HG03342 (cell line): ENCODE data around the gene IBA57.
"Not testable (repeated sequence)": the region's sequence is repeated elsewhere in the genome, so short reads cannot be mapped to it uniquely, and the experiment has no call there.

Experiments used
- ATAC-seq: cut with Tn5 transposase; IDR thresholded peaks from one replicate; pipeline ENCODE4 v1.9.1; 2021; ENCODE audit warnings: mild to moderate bottlenecking, moderate library complexity; ENCODE audit not compliant: unreplicated experiment

Gene IBA57

DNA sequence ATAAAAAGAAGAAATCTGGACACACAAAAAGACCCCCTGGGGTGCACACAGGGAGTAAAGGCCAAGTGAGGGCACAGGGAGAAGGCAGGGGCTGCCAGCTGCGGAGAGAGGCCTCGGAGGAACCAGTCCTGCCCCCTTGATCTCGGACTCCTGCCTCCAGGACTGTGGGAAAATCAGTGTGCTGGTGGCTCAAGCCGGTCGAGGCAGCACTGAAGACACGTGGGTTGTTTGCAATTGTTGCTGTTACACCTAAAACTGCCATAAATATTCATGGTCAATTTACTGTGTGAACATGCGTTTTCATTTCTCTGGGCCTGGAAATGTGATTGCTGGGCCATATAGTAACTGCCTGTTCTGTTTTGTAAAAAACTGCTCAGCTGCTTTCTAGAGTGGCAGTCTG, 18.5 kb downstream of the IBA57 start:
- no peak for ATAC-seq

DNA sequence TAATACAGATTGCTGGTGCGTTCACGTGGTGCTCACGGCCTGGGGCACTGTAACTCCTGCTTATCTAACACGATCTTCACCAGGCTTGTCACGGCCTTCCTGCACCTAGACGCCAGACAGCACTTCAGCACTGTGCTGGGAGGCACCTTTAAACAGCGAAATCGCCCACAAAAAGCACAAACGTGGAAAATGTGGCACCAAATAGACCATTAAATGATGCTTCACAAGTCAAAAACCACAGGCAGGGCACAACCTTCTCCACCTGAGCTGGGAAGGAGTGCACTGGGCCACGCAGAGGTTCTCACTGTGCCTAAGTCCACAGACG, 20.0 kb downstream of the IBA57 start:
- ATAC-seq = no peak

DNA sequence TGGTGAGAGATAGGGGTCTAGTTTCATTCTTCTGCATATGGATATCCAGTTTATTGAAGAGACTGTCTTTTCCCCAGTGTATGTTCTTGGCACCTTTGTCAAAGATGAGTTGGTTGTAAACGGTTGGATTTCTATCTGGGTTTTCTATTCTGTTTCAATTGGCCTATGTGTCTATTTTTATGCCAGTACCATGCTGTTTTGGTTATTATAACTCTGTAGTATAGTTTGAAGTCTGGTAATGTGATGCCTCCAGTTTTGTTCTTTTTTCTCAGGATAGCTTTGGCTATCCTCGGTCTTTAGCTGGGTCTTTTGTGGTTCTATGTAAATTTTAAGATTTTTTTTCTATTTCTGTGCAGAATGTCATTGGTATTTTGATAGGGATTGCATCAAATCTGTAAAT, 22.6 kb downstream of the IBA57 start:
- ATAC-seq = not testable (repeated sequence)

DNA sequence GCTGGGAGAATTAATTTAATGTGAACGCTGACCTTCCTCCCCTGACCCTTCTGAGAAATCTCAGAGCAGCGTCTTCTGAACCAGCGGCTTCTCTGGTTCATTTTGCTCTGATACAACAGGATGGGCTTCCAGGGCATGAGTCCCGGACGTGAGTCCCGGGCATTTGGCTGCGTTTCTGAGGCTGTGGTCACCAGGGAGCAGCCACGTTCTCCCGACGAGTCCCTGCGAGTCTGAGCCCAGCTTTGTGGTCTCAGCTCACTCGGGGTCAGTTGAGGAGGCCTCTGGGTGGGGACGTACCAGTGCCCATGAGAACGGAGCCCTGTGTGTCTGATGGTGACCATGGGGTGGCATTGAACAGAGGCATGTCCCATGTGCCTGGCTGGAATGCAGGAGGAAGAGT, 24.6 kb downstream of the IBA57 start:
- ATAC-seq = no peak

DNA sequence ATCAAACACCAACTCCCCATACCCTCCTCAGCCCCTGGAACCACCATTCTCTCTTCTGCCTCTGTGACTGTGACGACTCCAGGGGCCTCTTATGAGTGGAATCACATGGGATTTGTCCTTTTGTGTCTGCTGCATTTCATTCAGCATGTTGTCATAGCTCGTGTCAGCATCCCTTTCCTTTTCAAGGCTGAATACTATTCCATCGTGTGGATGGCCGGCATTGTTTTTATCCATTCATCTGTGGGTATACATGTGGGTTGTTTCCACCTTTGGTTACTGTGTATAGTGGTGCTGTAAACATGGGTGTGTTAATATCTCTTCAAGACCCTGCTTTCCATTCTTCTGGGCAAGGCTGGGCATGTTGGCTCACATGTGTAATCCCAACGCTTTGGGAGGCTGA, 25.2 kb downstream of the IBA57 start:
- no peak for ATAC-seq

DNA sequence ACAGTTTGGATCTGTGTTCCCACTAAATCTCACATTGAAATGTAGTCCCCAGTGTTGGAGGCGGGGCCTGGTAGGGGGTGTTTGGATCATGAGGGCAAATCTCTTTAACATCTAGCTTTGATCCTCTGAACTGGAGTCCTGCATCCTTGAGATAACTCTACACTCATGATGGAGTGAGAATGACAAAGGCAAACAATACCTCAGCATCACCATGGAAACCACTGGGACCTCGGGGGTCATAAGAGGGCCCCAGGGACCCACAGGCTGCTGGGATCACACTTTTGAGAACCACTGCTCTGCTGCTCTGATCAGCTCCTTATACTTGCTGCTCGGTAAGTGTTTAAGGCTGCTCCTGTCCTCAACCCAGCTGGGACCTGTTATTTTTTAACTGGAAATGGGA, 28.8 kb downstream of the IBA57 start:
- no peak for ATAC-seq

DNA sequence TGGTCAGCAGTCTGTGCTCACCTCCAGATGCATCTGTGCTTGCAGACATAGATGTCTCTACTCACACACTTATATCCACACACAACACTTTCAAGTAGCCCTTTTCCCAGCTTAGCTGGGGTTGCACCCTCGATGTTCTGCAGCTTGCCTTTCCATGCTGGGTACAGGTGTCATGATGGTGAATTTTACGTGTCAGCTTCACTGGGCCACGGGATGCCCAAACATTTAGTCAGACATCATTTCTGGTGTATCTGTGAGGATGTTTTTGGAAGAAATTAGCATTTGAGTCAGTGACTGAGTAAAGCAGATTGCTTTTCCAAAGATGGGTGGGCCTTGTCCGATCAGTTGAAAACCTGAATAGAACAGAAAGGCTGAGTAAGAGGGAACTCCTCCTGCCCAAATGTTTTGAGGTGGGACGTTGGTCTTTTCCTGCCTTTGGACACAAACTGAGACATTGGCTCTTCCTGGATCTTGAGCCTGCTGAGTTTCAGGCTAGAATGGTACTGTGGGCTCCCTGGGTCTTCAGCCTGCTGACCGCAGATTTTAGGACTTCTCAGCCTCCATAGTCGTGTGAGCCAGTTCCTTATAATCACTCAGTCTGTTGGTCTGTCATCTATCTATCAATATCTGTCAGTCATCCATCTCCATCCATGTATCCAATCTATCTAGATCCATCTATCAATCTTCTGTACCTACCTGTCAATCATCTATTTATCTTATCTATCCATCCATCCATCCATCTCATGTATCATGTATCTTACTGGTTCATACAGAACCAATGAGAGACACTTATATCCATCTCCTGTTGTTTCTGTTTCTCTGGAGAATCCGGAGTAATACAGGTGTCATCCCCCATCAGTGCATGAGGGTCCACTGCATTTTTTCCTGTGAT, 29.6 kb downstream of the IBA57 start:
- no peak for ATAC-seq

DNA sequence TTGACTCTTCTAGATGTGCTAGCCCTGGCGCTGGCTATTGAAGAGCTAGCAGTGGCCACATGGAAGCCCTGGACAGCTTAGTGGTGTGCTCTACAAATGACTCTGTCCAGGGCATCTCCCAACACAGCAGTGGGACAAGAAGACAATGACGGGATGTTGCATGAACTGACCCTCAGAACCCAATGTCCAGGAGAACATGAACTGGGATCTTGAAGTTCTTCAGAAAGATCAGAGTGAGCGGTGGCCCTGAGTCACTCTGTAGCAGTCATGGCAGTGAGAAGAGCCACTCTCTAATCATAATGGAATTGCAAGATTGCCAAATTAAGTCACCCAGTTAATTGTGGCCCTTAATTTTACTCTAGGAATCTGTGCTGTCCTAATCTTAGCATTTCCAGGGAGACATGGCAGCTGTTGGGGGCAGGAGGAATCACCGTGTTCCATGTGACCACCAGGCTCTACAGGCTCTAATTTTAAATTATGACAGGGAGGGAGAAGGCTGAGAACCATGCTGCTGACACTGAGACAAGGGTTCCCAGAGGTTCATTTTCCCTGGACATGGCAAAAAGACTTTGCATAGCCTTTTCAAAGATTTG, 32.0 kb downstream of the IBA57 start:
- no peak for ATAC-seq

DNA sequence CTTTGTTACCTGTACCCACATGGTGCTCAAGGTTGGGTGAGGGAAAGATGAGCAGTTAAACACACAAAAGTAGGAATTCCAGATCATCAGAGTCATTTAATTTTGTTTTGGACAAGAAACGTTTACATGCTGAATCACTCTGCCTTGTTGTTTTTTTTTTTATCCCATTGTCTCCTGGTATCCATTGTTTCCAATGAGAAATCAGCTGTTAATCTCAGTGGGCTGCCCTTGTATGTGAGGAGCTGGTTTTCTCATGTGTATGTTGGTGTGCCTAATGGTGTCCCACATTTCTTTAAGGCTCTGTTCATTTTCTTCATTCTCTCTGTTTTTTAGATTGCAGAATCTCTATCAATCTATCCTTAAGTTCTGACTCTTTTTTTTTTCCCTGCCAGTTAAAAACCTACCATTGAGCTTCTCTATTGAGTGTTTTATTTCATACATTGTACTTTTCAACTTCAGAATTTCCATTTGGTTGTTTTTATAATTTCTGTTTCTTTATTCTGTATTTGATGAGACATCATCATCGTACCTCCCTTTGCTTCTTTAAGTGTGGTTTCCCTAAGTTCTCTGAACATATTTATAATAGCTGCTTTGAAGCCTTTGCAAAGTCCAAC, 33.5 kb downstream of the IBA57 start:
- no peak for ATAC-seq

DNA sequence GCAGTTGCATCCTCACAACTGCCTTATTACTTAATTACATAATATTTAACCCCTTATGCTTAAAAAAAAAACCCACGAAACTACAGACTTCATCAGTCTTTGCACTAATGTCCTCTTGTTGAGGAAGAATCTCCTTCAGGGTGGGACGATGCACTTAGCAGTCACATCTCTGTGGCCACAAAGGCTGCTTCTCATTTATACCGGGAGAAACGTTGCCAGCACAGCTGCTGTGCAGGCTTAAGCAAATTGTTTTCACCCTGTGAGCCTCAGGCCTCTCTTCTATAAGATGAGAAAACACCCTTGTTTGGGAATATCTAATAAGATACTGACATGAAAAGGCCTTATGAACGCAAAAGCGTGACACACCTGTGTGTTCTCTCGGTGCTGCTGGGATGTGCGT, 39.4 kb downstream of the IBA57 start:
- no peak for ATAC-seq

DNA sequence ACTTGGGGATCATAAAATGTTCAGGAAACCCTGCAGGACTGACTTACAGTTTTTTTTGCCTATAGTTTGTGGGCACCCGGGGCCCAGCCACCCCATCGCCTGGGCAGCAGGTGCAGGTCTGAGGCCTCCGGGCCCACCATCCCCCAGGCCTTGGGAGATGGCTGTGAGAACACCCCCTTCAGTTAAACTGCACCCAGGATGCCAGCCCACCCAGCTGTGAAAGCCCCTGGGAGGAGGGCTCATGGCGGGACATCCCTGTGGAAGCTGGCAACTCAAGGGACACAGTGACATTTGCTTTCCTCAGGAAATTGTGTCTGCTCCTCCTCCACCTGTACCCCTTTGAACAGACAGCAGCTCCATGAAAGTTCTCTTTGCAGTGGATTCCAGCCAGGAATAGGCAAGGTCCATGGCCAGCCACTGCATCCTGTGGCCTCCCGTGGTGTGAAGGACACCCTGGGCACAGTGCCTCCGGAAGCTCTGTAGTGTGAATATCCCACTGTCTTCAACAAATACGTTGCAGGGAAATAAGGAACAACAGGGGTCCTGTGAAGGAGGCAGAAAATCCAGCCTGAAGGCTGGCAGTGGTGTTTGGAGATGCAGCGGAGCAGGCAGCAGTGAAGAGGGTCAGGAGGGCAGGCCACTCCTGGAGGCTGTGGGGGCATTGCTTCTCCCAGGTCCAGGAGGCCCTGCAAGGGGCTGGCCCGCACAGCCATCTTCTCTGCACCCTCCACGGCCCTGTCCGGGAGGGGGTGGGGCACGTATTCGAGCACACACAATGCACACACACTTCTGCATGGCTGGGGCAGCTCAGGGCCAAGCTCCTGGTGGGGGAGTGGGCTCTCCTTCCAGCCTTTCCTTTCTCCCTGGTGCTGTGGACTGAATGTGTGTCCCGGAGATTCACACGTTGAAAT, 40.2 kb downstream of the IBA57 start:
- no peak for ATAC-seq

DNA sequence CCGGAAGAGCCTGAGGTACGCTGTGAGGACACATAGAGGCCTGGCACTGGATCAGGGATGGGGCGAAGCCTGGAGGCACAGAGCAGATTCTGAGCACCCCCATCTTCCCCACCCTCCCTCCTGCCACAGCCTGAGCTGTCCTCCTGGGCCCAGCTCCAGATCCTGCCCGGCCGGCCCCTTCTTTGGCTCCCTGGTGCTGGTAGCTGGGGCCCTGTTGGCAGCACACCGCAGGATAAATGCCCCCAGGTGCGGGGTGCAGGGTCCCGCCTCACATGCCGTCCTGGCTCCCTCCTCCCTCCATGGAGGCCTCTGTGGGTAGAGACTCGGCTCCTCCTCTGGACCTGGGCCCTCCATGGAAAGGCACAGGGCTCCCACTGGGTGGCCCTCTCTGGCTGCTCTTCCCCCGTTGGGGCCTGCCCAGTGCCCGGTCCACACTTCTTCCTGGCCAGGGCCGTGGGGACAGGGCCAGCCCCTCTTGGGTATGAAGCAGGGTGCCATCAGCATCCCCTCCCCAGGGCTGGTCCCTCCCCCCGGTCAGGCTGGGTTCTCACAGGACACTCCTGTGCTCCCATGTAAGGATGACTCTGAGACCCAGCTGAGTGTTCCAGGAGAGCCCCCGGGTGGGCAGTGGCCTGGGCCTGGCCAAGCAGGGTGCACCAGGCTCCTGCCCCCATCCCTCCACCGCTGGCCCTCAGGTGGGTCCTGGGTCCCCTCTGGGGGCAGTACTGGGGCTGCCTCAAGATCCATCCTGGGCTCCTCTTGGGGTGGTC, 41.2 kb downstream of the IBA57 start:
- no peak for ATAC-seq

DNA sequence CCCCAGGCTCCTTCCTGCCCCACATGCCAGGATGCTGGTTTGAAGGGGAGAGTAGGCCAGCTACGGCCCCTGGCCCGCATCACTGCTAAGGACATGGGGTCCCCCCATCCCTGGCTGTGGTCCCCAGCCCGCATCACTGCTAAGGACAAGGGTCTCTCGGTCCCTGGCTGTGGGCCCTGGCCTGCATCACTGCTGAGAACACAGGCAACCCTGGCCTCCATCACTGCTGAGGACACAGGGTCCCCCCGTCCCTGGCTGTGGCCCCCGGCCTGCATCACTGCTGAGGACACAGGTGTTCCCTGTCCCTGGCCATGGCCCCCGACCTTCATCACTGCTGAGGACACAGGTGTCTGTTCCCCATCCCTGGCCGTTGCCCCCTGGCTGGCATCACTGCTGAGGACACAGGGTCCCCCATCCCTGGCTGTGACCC, 41.8 kb downstream of the IBA57 start:
- ATAC-seq = no peak

DNA sequence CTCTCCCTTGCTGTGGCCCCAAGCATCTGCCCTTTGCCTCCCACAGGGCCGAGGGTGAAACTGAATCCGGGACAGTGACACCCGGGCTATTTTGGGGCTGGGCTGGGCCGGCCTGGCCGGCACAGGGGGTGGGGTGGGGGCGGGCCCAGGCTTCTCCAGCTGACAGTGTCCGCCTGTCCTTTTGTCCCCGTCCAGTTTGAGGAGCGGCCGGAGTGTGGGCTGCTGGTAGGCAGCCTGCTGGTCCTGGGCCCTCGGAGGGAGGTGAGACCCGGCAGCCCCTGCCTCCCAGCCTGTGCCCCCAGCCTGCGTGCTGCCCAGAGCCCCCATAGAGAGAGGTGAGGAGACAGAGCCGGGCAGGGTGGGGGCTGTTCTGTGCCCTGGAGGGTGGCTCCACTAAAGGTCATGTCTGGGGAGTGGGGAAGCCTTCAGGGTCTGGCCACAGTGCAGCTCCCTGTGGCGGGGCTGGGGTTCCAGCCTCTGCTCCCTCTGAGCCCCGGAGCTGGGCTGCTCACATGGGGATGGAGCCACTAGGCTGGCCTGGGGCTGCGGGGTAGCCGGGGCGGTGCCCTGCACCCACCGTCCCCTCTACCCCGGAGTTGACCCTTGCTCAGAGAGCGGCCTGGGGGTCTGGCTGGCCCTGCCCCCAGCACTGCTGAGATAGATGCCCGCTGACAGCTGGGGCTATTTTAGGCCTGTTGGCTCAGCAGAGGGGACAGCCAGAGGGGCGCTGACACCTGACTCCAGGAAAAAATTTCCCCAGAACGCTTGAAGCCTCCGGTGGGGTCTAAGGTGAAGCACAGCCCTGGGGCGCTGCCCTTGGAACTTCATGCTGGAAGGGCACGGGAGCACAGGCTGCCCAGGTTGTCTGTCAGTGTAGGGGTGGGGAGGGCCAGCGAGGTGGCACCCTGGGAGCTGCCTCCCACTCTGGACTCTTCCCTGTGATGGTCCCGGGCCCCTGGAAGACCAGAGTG, 42.5 kb downstream of the IBA57 start, which contains the start of gene OBSCN:
OBSCN (plus strand) TSS at position 194 of the 971 bp plus-strand sequence. CDS start 3,740 bp downstream, outside the sequence.
- no peak for ATAC-seq

DNA sequence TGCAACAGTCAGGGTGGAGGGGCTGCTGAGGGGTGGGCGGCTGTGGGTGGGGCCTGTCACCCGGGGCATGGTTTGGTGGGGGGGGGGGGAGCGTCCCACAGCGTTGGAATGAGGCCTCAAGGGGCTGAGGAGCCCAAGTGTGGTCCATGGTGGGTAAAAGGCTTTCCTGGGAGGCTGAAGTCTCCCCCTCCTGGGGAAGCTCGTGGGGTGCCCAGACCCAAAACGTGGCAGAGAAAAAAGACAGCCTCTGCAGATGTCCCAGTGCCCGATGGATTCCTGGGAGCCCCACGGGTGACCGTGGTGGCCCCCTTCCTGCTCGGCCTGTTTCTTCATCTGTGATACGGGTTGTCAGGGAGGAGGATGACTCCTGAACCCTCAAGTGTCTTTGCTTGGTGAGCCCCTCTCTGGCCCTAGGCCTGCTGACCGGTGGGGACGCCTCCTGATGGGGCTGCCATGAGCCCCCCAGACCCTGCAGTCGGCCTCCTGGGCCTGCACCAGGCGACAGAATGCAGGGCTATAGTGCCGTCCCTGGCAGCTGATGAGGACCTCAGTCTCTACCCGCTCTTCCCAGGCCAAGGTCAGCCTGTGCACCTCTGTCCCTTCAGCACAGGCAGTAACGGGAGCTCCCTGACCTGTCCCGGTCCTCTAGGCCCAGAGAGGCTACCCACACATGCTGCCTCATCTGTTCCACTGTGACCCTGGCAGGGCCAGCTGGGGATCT, 43.4 kb downstream of the IBA57 start:
- ATAC-seq = no peak

DNA sequence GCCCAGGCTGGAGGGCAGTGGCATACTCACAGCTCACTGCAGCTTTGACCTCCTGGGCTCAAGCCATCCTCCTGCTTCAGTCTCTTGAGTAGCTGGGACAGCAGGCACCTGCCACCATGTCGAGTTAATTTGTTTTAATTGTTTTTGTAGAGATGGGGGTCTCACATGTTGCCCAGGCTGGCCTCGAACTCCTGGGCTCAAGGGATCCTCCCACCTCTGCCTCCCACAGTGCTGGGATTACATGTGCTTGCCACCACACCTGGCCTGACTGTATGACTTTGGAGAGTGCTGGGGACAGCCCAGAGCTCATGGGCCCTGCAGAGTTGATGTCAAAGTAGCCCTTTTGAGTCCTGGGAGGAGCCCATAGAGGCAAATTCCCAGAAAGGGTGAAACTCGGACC, 44.1 kb downstream of the IBA57 start:
- no peak for ATAC-seq

DNA sequence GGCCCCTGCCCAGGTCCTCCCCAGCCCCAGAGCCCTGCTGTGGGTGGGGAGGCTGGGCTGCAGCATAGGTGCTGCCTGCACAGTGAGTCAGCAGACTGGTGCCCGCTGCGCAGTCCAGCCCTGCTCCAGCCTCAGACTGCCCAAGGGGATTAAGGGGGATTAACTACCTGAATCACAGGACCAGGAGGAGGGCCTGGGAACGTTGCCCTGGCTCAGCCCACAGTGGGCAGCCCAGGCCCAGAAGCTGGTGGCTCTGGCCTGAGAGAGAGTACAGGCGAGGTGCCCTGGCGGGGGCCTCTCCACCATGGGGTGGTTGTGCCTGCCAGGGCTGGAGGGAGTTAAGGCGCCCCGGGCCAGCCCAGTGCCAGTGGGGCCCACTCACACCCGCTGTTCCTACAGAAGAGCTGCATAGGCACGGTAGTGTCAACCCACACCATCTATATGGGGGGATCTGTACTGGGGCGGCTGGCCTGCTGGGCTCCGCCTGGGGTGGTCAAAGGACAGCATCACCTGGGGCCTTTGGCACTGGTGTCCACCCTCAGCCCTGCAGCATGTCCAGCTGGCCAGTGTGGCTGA, 44.6 kb downstream of the IBA57 start:
- ATAC-seq = no peak
